ENCODE data around the gene MYH10. TPM values are rescaled to one million over a fixed set of nuclear protein-coding genes. Genes with fewer than 3 reads are reported as not detected.
"Not testable (repeated sequence)": the region's sequence is repeated elsewhere in the genome, so short reads cannot be mapped to it uniquely, and the experiment has no call there.

MYH10 gene
- total RNA-seq, 2 donors from 2014 or later, result 13.9 to 34.7 TPM

GRCh38 chr17:8574687-8575086 is 55.8 kb downstream of the MYH10 start:
- no peaks in the 10 kb centered on the region for H3K9me3 Mint-ChIP-seq
- H3K36me3 Mint-ChIP-seq (ENCODE audit: low read depth), result no peaks in the 10 kb centered on the region
- no peak overlapping the region for H3K27ac Mint-ChIP-seq
- H3K4me1 Mint-ChIP-seq, result no peaks in the 10 kb centered on the region
- no peaks in the 10 kb centered on the region for H3K27me3 Mint-ChIP-seq
- no peak overlapping the region for H3K4me3 Mint-ChIP-seq
- no peak for ATAC-seq (replicated peaks)

- Mint-ChIP-seq H3K27me3 (no peaks in the 10 kb centered on the region), H3K4me1 (no peaks in the 10 kb centered on the region), H3K36me3 (ENCODE audit: low read depth) (no peaks in the 10 kb centered on the region), H3K9me3 (no peaks in the 10 kb centered on the region), H3K4me3 (no peak overlapping the region), H3K27ac (no peak overlapping the region)
- no peak for ATAC-seq (replicated peaks)
These were observed 57.8 kb downstream of the MYH10 start for GRCh38 chr17:8572764-8573163.

- Mint-ChIP-seq H3K4me3 (no peak overlapping the region), H3K36me3 (ENCODE audit: low read depth) (no peaks in the 10 kb centered on the region), H3K27ac (no peak overlapping the region), H3K9me3 (no peaks in the 10 kb centered on the region), H3K4me1 (no peaks in the 10 kb centered on the region), H3K27me3 (peaks cover 3% of the 10 kb centered on the region)
- no peak for ATAC-seq (replicated peaks)
These were observed 66.4 kb downstream of the MYH10 start for GRCh38 chr17:8563981-8564602.

GRCh38 chr17:8563024-8563776 is 67.3 kb downstream of the MYH10 start:
- Mint-ChIP-seq H3K4me1 (no peaks in the 10 kb centered on the region), H3K36me3 (ENCODE audit: low read depth) (no peaks in the 10 kb centered on the region), H3K27me3 (peaks cover 3% of the 10 kb centered on the region), H3K4me3 (no peak overlapping the region), H3K27ac (no peak overlapping the region), H3K9me3 (no peaks in the 10 kb centered on the region)
- ATAC-seq (replicated peaks), result no peak

GRCh38 chr17:8558144-8558543 is 72.4 kb downstream of the MYH10 start:
- H3K27me3 Mint-ChIP-seq, result peaks cover 16% of the 10 kb centered on the region
- no peak overlapping the region for H3K27ac Mint-ChIP-seq
- ATAC-seq (replicated peaks), result no peak
- H3K36me3 Mint-ChIP-seq (ENCODE audit: low read depth), result no peaks in the 10 kb centered on the region
- no peaks in the 10 kb centered on the region for H3K4me1 Mint-ChIP-seq
- no peaks in the 10 kb centered on the region for H3K9me3 Mint-ChIP-seq
- H3K4me3 Mint-ChIP-seq, result no peak overlapping the region

GRCh38 chr17:8557176-8557806 is 73.2 kb downstream of the MYH10 start:
- H3K4me1 Mint-ChIP-seq, result no peaks in the 10 kb centered on the region
- H3K9me3 Mint-ChIP-seq, result no peaks in the 10 kb centered on the region
- H3K36me3 Mint-ChIP-seq (ENCODE audit: low read depth), result no peaks in the 10 kb centered on the region
- H3K27ac Mint-ChIP-seq, result no peak overlapping the region
- H3K27me3 Mint-ChIP-seq, result peaks cover 17% of the 10 kb centered on the region
- no peak for ATAC-seq (replicated peaks)
- H3K4me3 Mint-ChIP-seq, result no peak overlapping the region

GRCh38 chr17:8556074-8556473 is 74.5 kb downstream of the MYH10 start:
- Mint-ChIP-seq H3K36me3 (ENCODE audit: low read depth) (no peaks in the 10 kb centered on the region), H3K9me3 (no peaks in the 10 kb centered on the region), H3K4me1 (no peaks in the 10 kb centered on the region)

GRCh38 chr17:8555062-8555461 is 75.5 kb downstream of the MYH10 start:
- ATAC-seq (replicated peaks), result no peak
- no peaks in the 10 kb centered on the region for H3K4me1 Mint-ChIP-seq
- no peak overlapping the region for H3K27ac Mint-ChIP-seq
- H3K9me3 Mint-ChIP-seq, result no peaks in the 10 kb centered on the region
- H3K36me3 Mint-ChIP-seq (ENCODE audit: low read depth), result no peaks in the 10 kb centered on the region
- H3K4me3 Mint-ChIP-seq, result no peak overlapping the region
- peaks cover 20% of the 10 kb centered on the region for H3K27me3 Mint-ChIP-seq

More at GRCh38 chr17:8556074-8556473, 74.5 kb downstream of the MYH10 start:
- Mint-ChIP-seq H3K27ac (no peak overlapping the region), H3K4me3 (no peak overlapping the region), H3K27me3 (peaks cover 20% of the 10 kb centered on the region)
- ATAC-seq (replicated peaks), result no peak

- no peaks in the 10 kb centered on the region for H3K4me1 Mint-ChIP-seq
- no peak overlapping the region for H3K27ac Mint-ChIP-seq
- H3K36me3 Mint-ChIP-seq (ENCODE audit: low read depth), result no peaks in the 10 kb centered on the region
- no peak overlapping the region for H3K4me3 Mint-ChIP-seq
- ATAC-seq (replicated peaks), result no peak
- no peaks in the 10 kb centered on the region for H3K9me3 Mint-ChIP-seq
- H3K27me3 Mint-ChIP-seq, result peaks cover 20% of the 10 kb centered on the region
These were observed 77.8 kb downstream of the MYH10 start for GRCh38 chr17:8552577-8553320.

GRCh38 chr17:8542599-8543502 is 87.7 kb downstream of the MYH10 start:
- Mint-ChIP-seq H3K4me1 (no peaks in the 10 kb centered on the region), H3K27ac (no peak overlapping the region), H3K4me3 (no peak overlapping the region), H3K9me3 (no peaks in the 10 kb centered on the region), H3K27me3 (no peaks in the 10 kb centered on the region), H3K36me3 (ENCODE audit: low read depth) (no peaks in the 10 kb centered on the region)
- ATAC-seq (replicated peaks), result no peak

- not testable (repeated sequence) for H3K4me1 Mint-ChIP-seq; H3K27ac Mint-ChIP-seq; H3K4me3 Mint-ChIP-seq; H3K36me3 Mint-ChIP-seq (ENCODE audit: low read depth); ATAC-seq (replicated peaks); H3K9me3 Mint-ChIP-seq; H3K27me3 Mint-ChIP-seq
These were observed 90.5 kb downstream of the MYH10 start for GRCh38 chr17:8539976-8540375.

- Mint-ChIP-seq H3K27me3 (no peaks in the 10 kb centered on the region), H3K27ac (no peak overlapping the region), H3K9me3 (no peaks in the 10 kb centered on the region), H3K36me3 (ENCODE audit: low read depth) (no peaks in the 10 kb centered on the region), H3K4me1 (no peaks in the 10 kb centered on the region), H3K4me3 (no peak overlapping the region)
- ATAC-seq (replicated peaks), result peak; percentile 51
These were observed 92.8 kb downstream of the MYH10 start for GRCh38 chr17:8537734-8538133.

GRCh38 chr17:8534498-8535188 is 95.9 kb downstream of the MYH10 start:
- H3K27me3 Mint-ChIP-seq, result no peaks in the 10 kb centered on the region
- no peaks in the 10 kb centered on the region for H3K36me3 Mint-ChIP-seq (ENCODE audit: low read depth)
- no peak overlapping the region for H3K4me3 Mint-ChIP-seq
- no peaks in the 10 kb centered on the region for H3K9me3 Mint-ChIP-seq
- ATAC-seq (replicated peaks), result no peak
- H3K4me1 Mint-ChIP-seq, result no peaks in the 10 kb centered on the region
- no peak overlapping the region for H3K27ac Mint-ChIP-seq

All from activated T-helper 17 cell treated with anti-CD3 and anti-CD28 coated beads, Interleukin-2, amount 50 U/mL, for 72 hours (primary cell).